Measurements from ENCODE around the gene BHLHE23.

The BHLHE23 gene

DNA sequence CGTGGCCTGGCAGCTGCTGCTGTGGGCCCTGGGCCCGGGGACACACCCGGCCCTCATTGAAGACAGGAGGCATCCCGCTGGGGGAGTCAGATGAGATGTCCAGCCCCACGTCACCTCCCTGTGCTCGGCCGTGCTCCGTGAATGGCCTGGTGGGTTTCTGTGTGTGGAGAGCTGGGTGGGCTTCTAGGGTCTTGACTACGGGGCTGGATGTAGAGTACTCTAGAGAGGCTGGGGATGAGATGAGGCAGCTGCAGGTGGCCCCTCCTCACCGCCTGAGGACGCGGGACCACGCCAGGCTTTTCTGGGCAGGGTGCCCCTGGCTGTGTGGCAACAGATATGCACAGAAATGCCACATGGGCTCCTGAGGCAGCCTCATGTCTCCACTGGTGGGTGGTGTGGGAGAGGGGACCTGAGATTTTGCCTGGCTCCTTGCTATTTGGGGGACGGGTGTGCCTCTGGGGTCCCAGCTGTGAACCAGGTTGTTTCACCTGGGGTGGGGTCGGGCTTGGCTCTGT lies 8.4 kb upstream of the BHLHE23 start:
- H3K27me3 Mint-ChIP-seq = peaks cover 91% of the 10 kb centered on the region
- intact Hi-C loops (cut with micrococcal nuclease) = no loop called here
- H3K27ac Mint-ChIP-seq = no peak overlapping the region
- peaks cover 10% of the 10 kb centered on the region for H3K4me1 Mint-ChIP-seq (ENCODE audit: low read depth)
- H3K36me3 Mint-ChIP-seq (ENCODE audit: low read depth) = no peaks in the 10 kb centered on the region
- H3K4me3 Mint-ChIP-seq = no peak overlapping the region
- H3K9me3 Mint-ChIP-seq = peaks cover 12% of the 10 kb centered on the region

GRCh38 chr20:63014710-63015109 lies 7.9 kb upstream of the BHLHE23 start:
- Mint-ChIP-seq H3K4me1 (ENCODE audit: low read depth) (peaks cover 13% of the 10 kb centered on the region), H3K4me3 (no peak overlapping the region), H3K9me3 (peaks cover 12% of the 10 kb centered on the region), H3K36me3 (ENCODE audit: low read depth) (no peaks in the 10 kb centered on the region), H3K27me3 (peaks cover 93% of the 10 kb centered on the region), H3K27ac (no peak overlapping the region)
- intact Hi-C loops (cut with micrococcal nuclease) = no loop called here

DNA sequence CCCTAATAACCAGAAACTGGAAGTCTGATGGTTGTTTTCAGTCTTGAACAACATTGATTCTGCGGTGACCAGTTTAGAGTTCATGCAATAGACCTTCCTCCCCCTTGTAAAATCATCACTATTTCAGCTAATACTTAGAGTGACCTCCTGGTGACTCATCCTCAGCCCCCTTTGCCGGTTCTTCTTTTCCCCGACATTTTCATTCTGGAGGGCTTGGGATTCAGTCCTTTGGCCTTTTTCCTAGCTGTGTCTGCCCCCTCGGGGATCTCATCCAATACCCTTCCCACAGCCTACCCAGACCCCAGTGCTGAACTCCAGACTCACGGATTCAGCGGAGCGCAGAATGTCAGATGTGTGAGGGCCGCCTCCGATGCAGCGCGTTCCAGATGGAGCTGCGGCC lies 7.5 kb upstream of the BHLHE23 start:
- peaks cover 12% of the 10 kb centered on the region for H3K9me3 Mint-ChIP-seq
- intact Hi-C loops (cut with micrococcal nuclease) = no loop called here
- H3K36me3 Mint-ChIP-seq (ENCODE audit: low read depth) = no peaks in the 10 kb centered on the region
- H3K27ac Mint-ChIP-seq = no peak overlapping the region
- H3K4me1 Mint-ChIP-seq (ENCODE audit: low read depth) = peaks cover 13% of the 10 kb centered on the region
- no peak overlapping the region for H3K4me3 Mint-ChIP-seq
- H3K27me3 Mint-ChIP-seq = peaks cover 93% of the 10 kb centered on the region

- Mint-ChIP-seq H3K27ac (no peak overlapping the region), H3K4me3 (no peak overlapping the region), H3K4me1 (ENCODE audit: low read depth) (peaks cover 22% of the 10 kb centered on the region), H3K36me3 (ENCODE audit: low read depth) (no peaks in the 10 kb centered on the region), H3K27me3 (peaks cover 98% of the 10 kb centered on the region), H3K9me3 (peaks cover 12% of the 10 kb centered on the region)
- intact Hi-C loops (cut with micrococcal nuclease) = no loop called here
These were observed 6.4 kb upstream of the BHLHE23 start for GRCh38 chr20:63013207-63013606.

DNA sequence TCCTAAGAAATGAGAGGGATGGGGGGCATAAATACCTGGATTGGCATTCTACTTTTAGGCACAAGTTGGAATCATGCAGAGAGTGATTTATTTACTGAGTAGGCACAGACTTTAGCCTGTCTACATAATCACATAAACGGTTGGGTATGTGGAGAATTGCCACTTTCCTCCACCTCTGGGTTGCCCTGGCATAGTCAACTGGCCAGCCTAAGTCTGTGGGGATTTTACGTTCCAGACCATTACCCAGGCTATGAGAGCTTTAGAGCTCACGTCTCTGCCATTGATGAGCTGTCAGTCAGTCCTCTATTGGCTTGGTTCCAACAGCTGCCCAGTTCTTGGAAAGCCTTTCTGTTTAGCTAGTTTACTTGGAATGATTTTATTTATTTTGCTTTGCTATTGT lies 5.0 kb upstream of the BHLHE23 start:
- Mint-ChIP-seq H3K4me3 (no peak overlapping the region), H3K9me3 (peaks cover 12% of the 10 kb centered on the region), H3K36me3 (ENCODE audit: low read depth) (no peaks in the 10 kb centered on the region), H3K27ac (no peak overlapping the region), H3K4me1 (ENCODE audit: low read depth) (peaks cover 25% of the 10 kb centered on the region), H3K27me3 (peaks cover 98% of the 10 kb centered on the region)
- intact Hi-C loops (cut with micrococcal nuclease) = no loop called here

- H3K27me3 Mint-ChIP-seq = peaks cover 94% of the 10 kb centered on the region
These were observed 3.4 kb upstream of the BHLHE23 start for GRCh38 chr20:63009988-63010769.

DNA sequence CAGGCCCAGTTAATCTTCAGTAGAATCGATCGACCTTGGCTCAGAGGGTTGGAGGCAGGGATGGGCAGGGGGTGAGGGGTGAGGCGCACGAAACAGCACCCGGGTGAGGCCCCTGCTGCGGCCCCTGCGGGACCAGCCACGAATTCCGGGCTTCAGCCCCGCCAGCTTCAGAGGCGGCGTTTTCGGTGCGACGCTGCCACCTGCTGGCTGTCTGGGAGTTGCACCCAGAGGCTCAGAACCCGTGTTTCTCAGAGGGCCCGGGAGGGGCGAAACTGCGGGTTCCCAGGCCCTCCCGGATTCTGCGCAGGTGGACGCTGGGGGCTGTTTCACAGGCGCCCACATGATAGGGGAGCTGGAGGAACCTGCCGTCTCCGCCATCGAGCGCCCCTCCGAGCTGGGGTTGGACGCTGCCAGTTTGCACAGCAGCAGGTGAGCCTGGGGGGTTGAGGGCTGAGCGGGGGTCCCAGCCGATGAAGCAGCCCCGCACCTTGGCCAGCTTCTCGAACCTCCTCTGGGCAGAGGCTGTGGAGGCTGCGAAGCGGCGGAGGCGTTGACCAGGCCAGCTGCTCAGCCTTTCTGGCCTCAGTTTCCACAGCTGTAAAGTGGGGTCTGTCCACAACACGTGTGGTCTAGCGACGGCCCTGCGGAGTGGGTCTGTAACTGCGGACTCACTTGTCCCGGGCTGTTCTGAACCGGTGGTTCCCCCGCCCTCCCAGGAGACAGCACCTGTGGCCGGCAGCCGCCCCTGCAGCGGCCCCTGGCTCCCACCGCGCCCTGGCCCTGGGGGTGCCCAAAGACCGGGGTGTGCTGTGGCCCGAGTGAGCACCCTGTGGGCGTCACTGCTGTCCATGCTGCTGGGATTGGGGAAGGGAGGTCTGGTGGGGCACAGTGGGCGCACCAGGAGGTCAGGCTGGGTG lies 2.5 kb upstream of the BHLHE23 start:
- intact Hi-C loops (cut with micrococcal nuclease) = loop anchor here (1.0 to 10.0 kb wide), 3 partner anchors 37 to 137 kb away; no protein-coding TSS in a partner anchor
- Mint-ChIP-seq H3K4me1 (ENCODE audit: low read depth) (peaks cover 20% of the 10 kb centered on the region), H3K27me3 (peaks cover 93% of the 10 kb centered on the region), H3K4me3 (no peak overlapping the region), H3K9me3 (peaks cover 12% of the 10 kb centered on the region), H3K36me3 (ENCODE audit: low read depth) (no peaks in the 10 kb centered on the region), H3K27ac (no peak overlapping the region)

More at GRCh38 chr20:63009988-63010769, 3.4 kb upstream of the BHLHE23 start:
- intact Hi-C loops (cut with micrococcal nuclease) = loop anchor here (1.0 to 10.0 kb wide), 3 partner anchors 38 to 138 kb away; no protein-coding TSS in a partner anchor
- H3K9me3 Mint-ChIP-seq = peaks cover 12% of the 10 kb centered on the region
- no peak overlapping the region for H3K27ac Mint-ChIP-seq
- no peaks in the 10 kb centered on the region for H3K36me3 Mint-ChIP-seq (ENCODE audit: low read depth)
- peak overlapping the region; percentile 59 for H3K4me3 Mint-ChIP-seq
- H3K4me1 Mint-ChIP-seq (ENCODE audit: low read depth) = peaks cover 25% of the 10 kb centered on the region

GRCh38 chr20:63008541-63009044 lies 1.8 kb upstream of the BHLHE23 start:
- H3K36me3 Mint-ChIP-seq (ENCODE audit: low read depth) = no peaks in the 10 kb centered on the region
- H3K27ac Mint-ChIP-seq = no peak overlapping the region
- peaks cover 90% of the 10 kb centered on the region for H3K27me3 Mint-ChIP-seq
- no peak overlapping the region for H3K4me3 Mint-ChIP-seq
- peaks cover 9% of the 10 kb centered on the region for H3K9me3 Mint-ChIP-seq
- intact Hi-C loops (cut with micrococcal nuclease) = loop anchor here (1.0 to 10.0 kb wide), 3 partner anchors 36 to 136 kb away; no protein-coding TSS in a partner anchor
- H3K4me1 Mint-ChIP-seq (ENCODE audit: low read depth) = peaks cover 20% of the 10 kb centered on the region

DNA sequence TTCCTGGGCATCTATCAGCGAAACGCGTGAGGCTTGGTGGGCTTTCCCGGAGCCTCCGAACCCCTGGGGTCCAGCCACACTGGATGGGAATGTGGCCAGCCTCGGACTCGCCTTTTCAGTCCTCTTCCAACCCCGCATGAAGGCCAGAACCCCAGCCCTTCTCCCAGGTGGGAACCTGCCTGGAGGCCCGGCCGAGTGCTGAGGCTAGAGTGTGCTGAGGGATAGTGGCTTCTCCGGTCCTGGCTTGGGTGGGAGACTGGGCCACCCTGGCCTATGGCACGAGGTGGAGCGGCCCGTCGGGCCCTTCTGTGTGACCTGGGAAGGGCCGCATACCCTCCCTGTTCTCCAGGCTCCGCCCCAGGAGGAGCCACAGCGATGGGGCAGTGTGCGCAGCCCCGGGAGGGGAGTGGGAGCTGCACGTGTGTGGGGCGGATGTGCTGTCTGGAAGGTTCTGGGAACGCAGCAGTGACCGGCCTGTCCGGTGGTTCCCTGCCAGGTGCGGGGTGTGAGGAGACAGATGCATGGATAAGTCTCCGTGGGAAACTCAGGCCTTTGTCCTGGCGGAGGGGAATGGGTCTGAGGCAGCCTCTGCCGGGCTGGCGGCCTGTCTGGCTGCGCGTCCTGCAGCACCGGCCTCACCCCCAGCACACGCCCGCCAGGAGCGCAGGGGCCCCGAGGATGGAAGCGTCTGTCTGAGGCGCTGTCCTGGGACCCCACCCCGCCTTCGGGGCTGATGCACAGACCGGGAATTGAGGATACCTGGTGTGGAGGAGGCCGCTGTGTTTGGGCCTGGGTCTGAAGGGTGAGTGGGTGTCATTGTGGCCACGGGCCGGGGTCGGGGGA lies 1.1 kb upstream of the BHLHE23 start:
- Mint-ChIP-seq H3K36me3 (ENCODE audit: low read depth) (no peaks in the 10 kb centered on the region), H3K4me3 (no peak overlapping the region), H3K9me3 (peaks cover 1% of the 10 kb centered on the region), H3K27ac (no peak overlapping the region), H3K27me3 (peaks cover 90% of the 10 kb centered on the region), H3K4me1 (ENCODE audit: low read depth) (peaks cover 20% of the 10 kb centered on the region)
- intact Hi-C loops (cut with micrococcal nuclease) = loop anchor here (5.0 to 10.0 kb wide), 2 partner anchors 103 to 136 kb away; no protein-coding TSS in a partner anchor

DNA sequence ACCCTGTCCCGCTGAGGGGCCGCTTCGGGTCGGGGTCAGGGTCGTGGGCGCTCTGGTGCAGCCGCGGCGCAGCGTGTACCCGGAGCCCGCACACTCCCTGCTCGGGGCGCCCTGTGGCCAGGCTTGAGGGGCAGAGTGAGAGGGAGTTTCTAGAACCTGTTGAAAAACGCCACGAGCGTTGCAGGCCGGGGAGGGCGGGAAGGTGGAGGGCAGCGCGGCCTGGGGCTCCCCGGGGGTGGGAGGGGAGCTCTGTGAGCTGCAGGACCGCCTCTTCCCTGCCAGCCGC lies 539 bp upstream of the BHLHE23 start:
- peaks cover 90% of the 10 kb centered on the region for H3K27me3 Mint-ChIP-seq
- no peaks in the 10 kb centered on the region for H3K9me3 Mint-ChIP-seq
- intact Hi-C loops (cut with micrococcal nuclease) = loop anchor here (5.0 to 10.0 kb wide), 2 partner anchors 103 to 135 kb away; no protein-coding TSS in a partner anchor
- H3K4me1 Mint-ChIP-seq (ENCODE audit: low read depth) = peaks cover 20% of the 10 kb centered on the region
- H3K27ac Mint-ChIP-seq = no peak overlapping the region
- no peak overlapping the region for H3K4me3 Mint-ChIP-seq
- no peaks in the 10 kb centered on the region for H3K36me3 Mint-ChIP-seq (ENCODE audit: low read depth)

GRCh38 chr20:63005862-63006539 lies 763 bp downstream of the BHLHE23 start:
- no peaks in the 10 kb centered on the region for H3K9me3 Mint-ChIP-seq
- H3K27ac Mint-ChIP-seq = no peak overlapping the region
- peaks cover 90% of the 10 kb centered on the region for H3K27me3 Mint-ChIP-seq
- intact Hi-C loops (cut with micrococcal nuclease) = loop anchor here (5.0 to 10.0 kb wide), 2 partner anchors 101 to 134 kb away; no protein-coding TSS in a partner anchor
- H3K4me1 Mint-ChIP-seq (ENCODE audit: low read depth) = peaks cover 20% of the 10 kb centered on the region
- no peak overlapping the region for H3K4me3 Mint-ChIP-seq
- no peaks in the 10 kb centered on the region for H3K36me3 Mint-ChIP-seq (ENCODE audit: low read depth)

- Mint-ChIP-seq H3K36me3 (ENCODE audit: low read depth) (no peaks in the 10 kb centered on the region), H3K27me3 (peaks cover 91% of the 10 kb centered on the region), H3K27ac (no peak overlapping the region), H3K9me3 (no peaks in the 10 kb centered on the region), H3K4me1 (ENCODE audit: low read depth) (peaks cover 17% of the 10 kb centered on the region), H3K4me3 (no peak overlapping the region)
- intact Hi-C loops (cut with micrococcal nuclease) = loop anchor here (5.0 to 10.0 kb wide), 2 partner anchors 101 to 133 kb away; no protein-coding TSS in a partner anchor
These were observed 1.4 kb downstream of the BHLHE23 start for GRCh38 chr20:63005365-63005861.

All from dendritic cell treated with granulocyte-macrophage colony-stimulating factor and Interleukin-4, amounts not matched to agents 40 ng/mL and 50 ng/mL, for 4 days (primary cell).